Uterus (tissue), 4 donors: ENCODE data around the gene USP11. TPM values are rescaled to one million over a fixed set of nuclear protein-coding genes. Genes with fewer than 3 reads are reported as not detected.

Experiments used
- DNase-seq, 2 donors: peaks; one replicate each; pipeline ENCODE4 v3.0.0-alpha.2; 2019 to 2020
- H3K27ac ChIP-seq, 2 donors: fragments of 200-600 bp; sonication (generic); 1 replicate in 1 of 2; 2 replicates in 1 of 2; pipeline ENCODE4 v1.5.1; 2016 to 2018
- H3K27me3 ChIP-seq, 2 donors: fragments of 200-600 bp; sonication (generic); one replicate each; pipeline ENCODE4 v1.5.1; 2018 to 2019; ENCODE audit warnings: control low read depth in 1 of 2
- H3K36me3 ChIP-seq, 2 donors: fragments of 200-600 bp; sonication (generic); one replicate each; pipeline ENCODE4 v1.5.1; 2019; ENCODE audit warnings: control low read depth in 1 of 2
- H3K4me1 ChIP-seq, 2 donors: fragments of 200-600 bp; sonication (generic); one replicate each; pipeline ENCODE4 v1.5.1; 2018 to 2019; ENCODE audit warnings: control low read depth in 1 of 2
- H3K4me3 ChIP-seq, 2 donors: fragments of 200-600 bp; sonication (generic); 1 replicate in 1 of 2; 2 replicates in 1 of 2; pipeline ENCODE4 v1.5.1; 2018 to 2019; ENCODE audit warnings: mild to moderate bottlenecking in 1 of 2
- H3K9me3 ChIP-seq, 2 donors: fragments of 200-600 bp; sonication (generic); one replicate each; pipeline ENCODE4 v1.5.1; 2019; ENCODE audit warnings: control low read depth in 1 of 2
- POLR2A ChIP-seq, 2 donors: fragments of 450-650 bp; IDR thresholded peaks; one replicate each; pipeline ENCODE4 v1.6.1; 2016; ENCODE audit warnings: antibody characterized with exemption in 2 of 2, mild to moderate bottlenecking in 1 of 2, moderate library complexity in 1 of 2
- intact Hi-C: fragments of 100-400 bp; cut with DNase I; formaldehyde crosslinking; loops from one replicate; pipeline ENCODE4 v1.15.1; 2023; ENCODE audit warnings: low total_unique reads
- total RNA-seq, 4 donors: library from RNA; depleted of rRNA in 3 of 4; stranded (reverse); fragments of >200 nt in 3 of 4; gene quantifications; one replicate each; pipeline versions ENCODE4 v1.1.0 to v1.2.4, GENCODE V29; 2014 to 2023
- TF ChIP-seq, protein P1 (sequence below), 4 experiments: fragments of 200-600 bp in 2 of 4; fragments of 450-650 bp in 2 of 4; sonication (generic) in 2 of 4; IDR thresholded peaks; one replicate each; pipeline ENCODE4 v1.5.1; 2016 to 2019; ENCODE audit warnings: antibody characterized with exemption in 4 of 4, mild to moderate bottlenecking in 2 of 4, moderate library complexity in 1 of 4
- donor health status: DM: yes; HTN: yes; CAD: no.

USP11 gene
- total RNA-seq, 4 donors from 2014 or later = 53.2 to 181 (median 135) TPM

GRCh38 chrX:47198026-47198686, 34.7 kb upstream of the USP11 start:
- Histone ChIP-seq H3K36me3 (no peaks in the 10 kb centered on the region), H3K4me1 (peaks cover 3 to 15% of the 10 kb centered on the region in 2 donors), H3K4me3 (no peak overlapping the region), H3K27me3 (no peaks in the 10 kb centered on the region), H3K27ac (peak overlapping the region in 1 of 2 donors; percentile 2), H3K9me3 (no peaks in the 10 kb centered on the region)
- intact Hi-C loops = loop anchor here (10.0 kb wide), 1 partner anchor 187 kb away; no protein-coding TSS in a partner anchor
- no peak for TF ChIP-seq POLR2A (IDR thresholded peaks at IDR 0.05)
- DNase-seq = no peak

DNA sequence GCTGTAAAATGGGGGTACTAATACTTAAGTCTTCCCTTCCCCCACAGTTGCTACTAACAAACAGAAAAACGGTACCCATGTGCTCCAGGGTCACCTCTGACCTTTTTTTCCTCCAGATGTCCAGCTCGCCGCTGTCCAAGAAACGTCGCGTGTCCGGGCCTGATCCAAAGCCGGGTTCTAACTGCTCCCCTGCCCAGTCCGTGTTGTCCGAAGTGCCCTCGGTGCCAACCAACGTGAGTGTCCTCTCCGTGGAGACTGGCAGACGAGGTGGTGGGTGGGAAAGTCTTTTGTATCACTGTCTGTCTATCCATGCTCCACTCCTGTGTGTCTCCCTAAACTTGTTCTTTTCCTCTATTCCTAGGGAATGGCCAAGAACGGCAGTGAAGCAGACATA, 34.1 kb upstream of the USP11 start:
- intact Hi-C loops = loop anchor here (10.0 kb wide), 1 partner anchor 186 kb away; no protein-coding TSS in a partner anchor
- H3K36me3 ChIP-seq = no peaks in the 10 kb centered on the region
- no peak for DNase-seq
- no peak for TF ChIP-seq POLR2A (IDR thresholded peaks at IDR 0.05)
- TF ChIP-seq, protein P1, sequence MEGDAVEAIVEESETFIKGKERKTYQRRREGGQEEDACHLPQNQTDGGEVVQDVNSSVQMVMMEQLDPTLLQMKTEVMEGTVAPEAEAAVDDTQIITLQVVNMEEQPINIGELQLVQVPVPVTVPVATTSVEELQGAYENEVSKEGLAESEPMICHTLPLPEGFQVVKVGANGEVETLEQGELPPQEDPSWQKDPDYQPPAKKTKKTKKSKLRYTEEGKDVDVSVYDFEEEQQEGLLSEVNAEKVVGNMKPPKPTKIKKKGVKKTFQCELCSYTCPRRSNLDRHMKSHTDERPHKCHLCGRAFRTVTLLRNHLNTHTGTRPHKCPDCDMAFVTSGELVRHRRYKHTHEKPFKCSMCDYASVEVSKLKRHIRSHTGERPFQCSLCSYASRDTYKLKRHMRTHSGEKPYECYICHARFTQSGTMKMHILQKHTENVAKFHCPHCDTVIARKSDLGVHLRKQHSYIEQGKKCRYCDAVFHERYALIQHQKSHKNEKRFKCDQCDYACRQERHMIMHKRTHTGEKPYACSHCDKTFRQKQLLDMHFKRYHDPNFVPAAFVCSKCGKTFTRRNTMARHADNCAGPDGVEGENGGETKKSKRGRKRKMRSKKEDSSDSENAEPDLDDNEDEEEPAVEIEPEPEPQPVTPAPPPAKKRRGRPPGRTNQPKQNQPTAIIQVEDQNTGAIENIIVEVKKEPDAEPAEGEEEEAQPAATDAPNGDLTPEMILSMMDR (IDR thresholded peaks at IDR 0.05) = no peak
- H3K27ac ChIP-seq = no peak overlapping the region
- no peak overlapping the region for H3K4me3 ChIP-seq
- peaks cover 3 to 15% of the 10 kb centered on the region in 2 donors for H3K4me1 ChIP-seq
- H3K9me3 ChIP-seq = no peaks in the 10 kb centered on the region
- H3K27me3 ChIP-seq = no peaks in the 10 kb centered on the region

GRCh38 chrX:47199286-47199685, 33.5 kb upstream of the USP11 start:
- Histone ChIP-seq H3K9me3 (no peaks in the 10 kb centered on the region), H3K4me1 (peaks cover 3 to 15% of the 10 kb centered on the region in 2 donors), H3K4me3 (no peak overlapping the region), H3K27me3 (no peaks in the 10 kb centered on the region), H3K36me3 (no peaks in the 10 kb centered on the region), H3K27ac (no peak overlapping the region)
- TF ChIP-seq POLR2A (IDR thresholded peaks at IDR 0.05) = no peak
- TF ChIP-seq, protein P1 (IDR thresholded peaks at IDR 0.05) = no peak
- DNase-seq = no peak
- intact Hi-C loops = loop anchor here (10.0 kb wide), 1 partner anchor 186 kb away; no protein-coding TSS in a partner anchor

- intact Hi-C loops = no loop called here
- peaks cover 3 to 8% of the 10 kb centered on the region in 2 donors for H3K4me1 ChIP-seq
- no peaks in the 10 kb centered on the region for H3K27me3 ChIP-seq
- no peaks in the 10 kb centered on the region for H3K36me3 ChIP-seq
- TF ChIP-seq, protein P1 (IDR thresholded peaks at IDR 0.05) = no peak
- H3K4me3 ChIP-seq = no peak overlapping the region
- H3K27ac ChIP-seq = peak overlapping the region in 1 of 2 donors; percentile 28
- DNase-seq = peak in 1 of 2 donors; percentile 42
- no peaks in the 10 kb centered on the region for H3K9me3 ChIP-seq
Observed at GRCh38 chrX:47200385-47201150, 32.2 kb upstream of the USP11 start.

DNA sequence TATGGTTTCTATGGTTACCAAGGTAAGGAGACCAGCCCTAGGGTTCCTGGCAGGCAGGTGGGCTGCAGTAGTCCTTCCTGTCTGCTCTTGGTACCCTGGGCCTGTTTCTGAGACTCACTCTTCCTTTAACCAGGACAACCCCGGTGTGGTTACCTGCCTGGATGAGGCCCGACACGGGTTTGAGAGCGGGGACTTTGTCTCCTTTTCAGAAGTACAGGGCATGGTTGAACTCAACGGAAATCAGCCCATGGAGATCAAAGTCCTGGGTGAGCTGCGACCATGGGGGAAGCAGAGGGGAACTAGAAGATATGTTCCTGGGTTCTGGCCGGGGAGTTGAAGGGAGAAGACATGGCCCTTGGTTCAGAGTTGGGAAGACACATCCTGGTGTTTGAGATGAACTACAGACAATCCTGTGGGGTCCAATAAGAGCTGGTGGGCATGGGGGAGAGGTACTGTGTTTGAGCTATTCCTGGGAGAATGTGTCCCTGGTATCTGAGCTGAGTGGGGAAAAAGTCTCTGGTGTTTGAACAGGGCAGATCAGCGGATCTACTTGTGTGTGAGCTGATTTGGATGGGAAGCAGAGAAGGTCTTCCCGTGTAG, 31.4 kb upstream of the USP11 start:
- H3K4me1 ChIP-seq = peaks cover 0 to 5% of the 10 kb centered on the region in 2 donors

More for the DNA sequence above, 31.4 kb upstream of the USP11 start:
- Histone ChIP-seq H3K4me3 (no peak overlapping the region), H3K36me3 (no peaks in the 10 kb centered on the region), H3K27ac (no peak overlapping the region), H3K27me3 (no peaks in the 10 kb centered on the region), H3K9me3 (no peaks in the 10 kb centered on the region)
- TF ChIP-seq, protein P1 (IDR thresholded peaks at IDR 0.05) = no peak
- no peak for TF ChIP-seq POLR2A (IDR thresholded peaks at IDR 0.05)
- intact Hi-C loops = no loop called here
- DNase-seq = no peak
